HuH-7.5 (cell line): Measurements from ENCODE around the gene ZNF580.

Experiments
- DNase-seq: peaks from one replicate; pipeline ENCODE4 v3.0.0; 2011; ENCODE audit warnings: low spot score

ZNF580 gene

GRCh38 chr19:55679343-55680257 lies 38.8 kb downstream of the ZNF580 start:
- DNase-seq: no peak

- DNase-seq: no peak
Observed at GRCh38 chr19:55680339-55681130, 39.7 kb downstream of the ZNF580 start.

- no peak for DNase-seq
Observed at GRCh38 chr19:55681131-55682092, 40.6 kb downstream of the ZNF580 start.

- no peak for DNase-seq
Observed at GRCh38 chr19:55683449-55684261, 42.9 kb downstream of the ZNF580 start.

- no peak for DNase-seq
Observed at GRCh38 chr19:55684946-55685681, 44.3 kb downstream of the ZNF580 start.

GRCh38 chr19:55685776-55686175 lies 45.0 kb downstream of the ZNF580 start:
- no peak for DNase-seq

- no peak for DNase-seq
Observed at GRCh38 chr19:55686311-55687050, 45.7 kb downstream of the ZNF580 start.

GRCh38 chr19:55687281-55688201 lies 46.7 kb downstream of the ZNF580 start:
- DNase-seq: no peak

- DNase-seq: no peak
Observed at GRCh38 chr19:55688422-55689218, 47.8 kb downstream of the ZNF580 start.

GRCh38 chr19:55689411-55690108 lies 48.8 kb downstream of the ZNF580 start:
- DNase-seq: no peak

- DNase-seq: no peak
Observed at GRCh38 chr19:55690109-55690768, 49.4 kb downstream of the ZNF580 start.

GRCh38 chr19:55690769-55691545 lies 50.2 kb downstream of the ZNF580 start:
- no peak for DNase-seq

- DNase-seq: no peak
Observed at GRCh38 chr19:55691561-55692481, 51.0 kb downstream of the ZNF580 start.

- no peak for DNase-seq
Observed at GRCh38 chr19:55692681-55693081, 51.9 kb downstream of the ZNF580 start.
